Activated CD4-positive, alpha-beta memory T cell treated with anti-CD3 and anti-CD28 coated beads for 36 hours (primary cell): ENCODE results near the gene SLC50A1. TPM values are rescaled to one million over a fixed set of nuclear protein-coding genes. Genes with fewer than 3 reads are reported as not detected.
"Not testable (repeated sequence)": the region's sequence is repeated elsewhere in the genome, so short reads cannot be mapped to it uniquely, and the experiment has no call there.

Experiments used
- CTCF ChIA-PET: fragments of 350-600 bp; sonication (Branson Sonifier 250); formaldehyde crosslinking; loops from one replicate; lab custom pipeline; 2021; ENCODE audit warnings: antibody characterized with exemption, inconsistent platforms; lab: Charles Lee
- POLR2A ChIA-PET: fragments of 350-600 bp; sonication (Branson Sonifier 250); formaldehyde crosslinking; loops from one replicate; lab custom pipeline; 2021; ENCODE audit warnings: antibody characterized with exemption; lab: Charles Lee
- DNase-seq: peaks from one replicate; pipeline ENCODE4 v3.0.0-alpha.2; 2020
- H3K27ac Mint-ChIP-seq: one replicate; pipeline ENCODE4 v1.8.0; 2021; ENCODE audit warnings: mixed read lengths
- H3K27me3 Mint-ChIP-seq: one replicate; pipeline ENCODE4 v1.8.0; 2021; ENCODE audit warnings: mixed read lengths
- H3K36me3 Mint-ChIP-seq: one replicate; pipeline ENCODE4 v1.8.0; 2021; ENCODE audit warnings: mixed read lengths
- H3K4me1 Mint-ChIP-seq: one replicate; pipeline ENCODE4 v1.8.0; 2021; ENCODE audit warnings: low read depth, mixed read lengths
- H3K4me3 Mint-ChIP-seq: one replicate; pipeline ENCODE4 v1.8.0; 2021; ENCODE audit warnings: mild to moderate bottlenecking, mixed read lengths
- H3K9me3 Mint-ChIP-seq: one replicate; pipeline ENCODE4 v1.8.0; 2021; ENCODE audit warnings: mixed read lengths
- intact Hi-C: fragments of 100-400 bp; cut with micrococcal nuclease; formaldehyde crosslinking; loops from one replicate; pipeline ENCODE4 v1.15.1; 2023
- total RNA-seq, 2 experiments: library from RNA; stranded (reverse); gene quantifications; one replicate each; pipeline ENCODE4 v1.2.3, GENCODE V29; 2021

The SLC50A1 gene
- total RNA-seq, 2 experiments from 2014 or later: 60.1 TPM

GRCh38 chr1:155118090-155118489 is 17.6 kb upstream of the SLC50A1 start:
- H3K27me3 Mint-ChIP-seq, intact Hi-C loops, H3K9me3 Mint-ChIP-seq, H3K4me1 Mint-ChIP-seq, H3K4me3 Mint-ChIP-seq, POLR2A ChIA-PET, H3K27ac Mint-ChIP-seq, DNase-seq, H3K36me3 Mint-ChIP-seq: not testable (repeated sequence)
- CTCF ChIA-PET: interaction anchor here (1.6 to 3.9 kb wide), 2 partner anchors 26 to 49 kb away, joined by 3 to 16 read pairs; no protein-coding TSS in a partner anchor

GRCh38 chr1:155120253-155120652 is 15.4 kb upstream of the SLC50A1 start:
- no peak for DNase-seq
- no peaks in the 10 kb centered on the region for H3K36me3 Mint-ChIP-seq
- H3K9me3 Mint-ChIP-seq: no peaks in the 10 kb centered on the region
- peaks cover 2% of the 10 kb centered on the region for H3K27me3 Mint-ChIP-seq
- no peak overlapping the region for H3K27ac Mint-ChIP-seq
- no peaks in the 10 kb centered on the region for H3K4me1 Mint-ChIP-seq
- POLR2A ChIA-PET: no interaction called here
- H3K4me3 Mint-ChIP-seq: no peak overlapping the region
- CTCF ChIA-PET: no interaction called here
- intact Hi-C loops: no loop called here

- Mint-ChIP-seq H3K4me1 (no peaks in the 10 kb centered on the region), H3K36me3 (no peaks in the 10 kb centered on the region), H3K9me3 (no peaks in the 10 kb centered on the region), H3K4me3 (no peak overlapping the region), H3K27ac (no peak overlapping the region), H3K27me3 (peaks cover 4% of the 10 kb centered on the region)
- intact Hi-C loops: no loop called here
- ChIA-PET CTCF (interaction anchor here (0.6 to 1.1 kb wide), 2 partner anchors 30 to 66 kb away, joined by 3 read pairs; no protein-coding TSS in a partner anchor), POLR2A (no interaction called here)
- no peak for DNase-seq
Measured at GRCh38 chr1:155121249-155121648, 14.4 kb upstream of the SLC50A1 start.

- ChIA-PET CTCF (interaction anchor here (0.7 to 2.4 kb wide), 3 partner anchors 31 to 45 kb away, joined by 3 to 10 read pairs (median 3); no protein-coding TSS in a partner anchor), POLR2A (no interaction called here)
- H3K4me1 Mint-ChIP-seq: peaks cover 9% of the 10 kb centered on the region
- no peak overlapping the region for H3K4me3 Mint-ChIP-seq
- H3K9me3 Mint-ChIP-seq: no peaks in the 10 kb centered on the region
- no peak overlapping the region for H3K27ac Mint-ChIP-seq
- intact Hi-C loops: no loop called here
- DNase-seq: no peak
- H3K36me3 Mint-ChIP-seq: no peaks in the 10 kb centered on the region
- peaks cover 11% of the 10 kb centered on the region for H3K27me3 Mint-ChIP-seq
Measured at GRCh38 chr1:155122308-155122707, 13.3 kb upstream of the SLC50A1 start.

GRCh38 chr1:155123801-155124200 is 11.9 kb upstream of the SLC50A1 start:
- Mint-ChIP-seq H3K4me1 (peaks cover 22% of the 10 kb centered on the region), H3K9me3 (no peaks in the 10 kb centered on the region), H3K4me3 (no peak overlapping the region), H3K27ac (no peak overlapping the region), H3K27me3 (peaks cover 20% of the 10 kb centered on the region), H3K36me3 (no peaks in the 10 kb centered on the region)
- no peak for DNase-seq
- ChIA-PET CTCF (interaction anchor here (1.7 to 3.0 kb wide), 3 partner anchors 32 to 78 kb away, joined by 4 to 10 read pairs (median 9); partner anchors contain the start of gene KRTCAP2), POLR2A (no interaction called here)
- intact Hi-C loops: no loop called here

GRCh38 chr1:155124503-155125463 is 10.9 kb upstream of the SLC50A1 start:
- Mint-ChIP-seq H3K4me3 (no peak overlapping the region), H3K9me3 (no peaks in the 10 kb centered on the region), H3K4me1 (peaks cover 29% of the 10 kb centered on the region), H3K27me3 (peaks cover 23% of the 10 kb centered on the region), H3K36me3 (no peaks in the 10 kb centered on the region), H3K27ac (no peak overlapping the region)
- CTCF ChIA-PET: interaction anchor here (1.4 to 4.4 kb wide), 6 partner anchors 33 to 79 kb away, joined by 4 to 15 read pairs (median 9); partner anchors contain the start of gene KRTCAP2
- POLR2A ChIA-PET: no interaction called here
- intact Hi-C loops: no loop called here
- no peak for DNase-seq

- intact Hi-C loops: no loop called here
- Mint-ChIP-seq H3K9me3 (no peaks in the 10 kb centered on the region), H3K27ac (no peak overlapping the region), H3K4me1 (peaks cover 30% of the 10 kb centered on the region), H3K36me3 (no peaks in the 10 kb centered on the region), H3K4me3 (no peak overlapping the region), H3K27me3 (peaks cover 25% of the 10 kb centered on the region)
- ChIA-PET POLR2A (no interaction called here), CTCF (interaction anchor here (1.4 to 4.4 kb wide), 5 partner anchors 34 to 80 kb away, joined by 4 to 15 read pairs (median 9); partner anchors contain the start of gene KRTCAP2)
- DNase-seq: no peak
Measured at GRCh38 chr1:155125511-155125945, 10.1 kb upstream of the SLC50A1 start.

- intact Hi-C loops: no loop called here
- Mint-ChIP-seq H3K27me3 (peaks cover 25% of the 10 kb centered on the region), H3K36me3 (no peaks in the 10 kb centered on the region), H3K9me3 (no peaks in the 10 kb centered on the region), H3K4me1 (peaks cover 30% of the 10 kb centered on the region), H3K4me3 (no peak overlapping the region), H3K27ac (no peak overlapping the region)
- ChIA-PET POLR2A (no interaction called here), CTCF (interaction anchor here (1.4 to 4.4 kb wide), 4 partner anchors 35 to 47 kb away, joined by 5 to 15 read pairs (median 9); partner anchors contain the start of gene KRTCAP2)
- DNase-seq: no peak
Measured at GRCh38 chr1:155125946-155126555, 9.6 kb upstream of the SLC50A1 start.

- intact Hi-C loops: no loop called here
- H3K4me3 Mint-ChIP-seq: peak overlapping the region; percentile 60
- ChIA-PET CTCF (interaction anchor here (1.4 to 4.4 kb wide), 3 partner anchors 35 to 41 kb away, joined by 5 to 15 read pairs (median 9); no protein-coding TSS in a partner anchor), POLR2A (no interaction called here)
- DNase-seq: peak; percentile 52
- H3K27me3 Mint-ChIP-seq: peaks cover 25% of the 10 kb centered on the region
- no peaks in the 10 kb centered on the region for H3K9me3 Mint-ChIP-seq
- H3K27ac Mint-ChIP-seq: no peak overlapping the region
- peaks cover 30% of the 10 kb centered on the region for H3K4me1 Mint-ChIP-seq
- no peaks in the 10 kb centered on the region for H3K36me3 Mint-ChIP-seq
Measured at GRCh38 chr1:155126556-155127104, 9.0 kb upstream of the SLC50A1 start.

GRCh38 chr1:155127105-155127966 is 8.3 kb upstream of the SLC50A1 start, which contains the start of gene EFNA1:
Gene EFNA1, plus strand, starts transcription at chr1:155127876. Its CDS starts 102 bp downstream, at chr1:155127978.
- peaks cover 30% of the 10 kb centered on the region for H3K4me1 Mint-ChIP-seq
- H3K27ac Mint-ChIP-seq: no peak within 1 kb of the TSS
- peak; percentile 45 for DNase-seq
- POLR2A ChIA-PET: no interaction called here
- CTCF ChIA-PET: interaction anchor here (1.0 to 4.4 kb wide), 3 partner anchors 36 to 42 kb away, joined by 3 to 15 read pairs (median 11); no protein-coding TSS in a partner anchor
- H3K36me3 Mint-ChIP-seq: peaks cover 1% of the 10 kb centered on the region
- peak within 1 kb of the TSS; percentile 64 for H3K4me3 Mint-ChIP-seq
- H3K27me3 Mint-ChIP-seq: peaks cover 25% of the 10 kb centered on the region
- H3K9me3 Mint-ChIP-seq: no peaks in the 10 kb centered on the region
- intact Hi-C loops: no loop called here
